K562 (cell line): ENCODE data around the gene BIRC5. TPM values are rescaled to one million over a fixed set of nuclear protein-coding genes. Genes with fewer than 3 reads are reported as not detected.

Experiments used
- ATF6 ChIP-seq: sonication (generic); formaldehyde crosslinking; IDR thresholded peaks from 2 replicates; pipeline ENCODE4 v1.4.0; 2020; ENCODE audit warnings: mild to moderate bottlenecking, missing genetic modification reagents
- C11orf30 ChIP-seq: fragments of 450-650 bp; IDR thresholded peaks from 2 replicates; pipeline ENCODE4 v1.6.1; 2016; ENCODE audit warnings: low read depth, mild to moderate bottlenecking
- CBFA2T3 ChIP-seq: fragments of 450-650 bp; IDR thresholded peaks from 2 replicates; pipeline ENCODE4 v1.6.1; 2017
- FOSL1 ChIP-seq: fragments of 200-800 bp; sonication (Bioruptor generic); conservative IDR thresholded peaks from 2 replicates; pipeline ENCODE4 v1.6.1; 2016; ENCODE audit warnings: missing genetic modification characterization, missing compliant biosample characterization
- HMGN3 ChIP-seq: IDR thresholded peaks from 2 replicates; pipeline ENCODE4 v1.6.1; 2011; ENCODE audit warnings: borderline replicate concordance, low read depth, mild to moderate bottlenecking, mixed read lengths, low read length; ENCODE audit not compliant: insufficient read length; ENCODE audit errors: extremely low read depth
- HNRNPL ChIP-seq: fragments of 200-400 bp; formaldehyde crosslinking; IDR thresholded peaks from 2 replicates; pipeline ENCODE4 v1.6.1; 2017; ENCODE audit warnings: low read depth, mild to moderate bottlenecking, low read length
- JUN ChIP-seq, 2 experiments: sonication (generic) in 1 of 2; formaldehyde crosslinking in 1 of 2; IDR thresholded peaks; 2 replicates each; pipeline versions ENCODE4 v1.6.1 to v1.8.0; 2012 to 2022; ENCODE audit warnings: borderline replicate concordance in 2 of 2, mild to moderate bottlenecking in 2 of 2, improper control_type of control experiment in 1 of 2, low read depth in 1 of 2, low read length in 1 of 2, missing genetic modification reagents in 1 of 2
- NFIC ChIP-seq: fragments of 450-650 bp; IDR thresholded peaks from 2 replicates; pipeline ENCODE4 v1.6.1; 2017; ENCODE audit warnings: mild to moderate bottlenecking, inconsistent platforms
- NKRF ChIP-seq: fragments of 450-650 bp; IDR thresholded peaks from 2 replicates; pipeline ENCODE4 v1.6.1; 2016; ENCODE audit warnings: borderline replicate concordance
- NONO ChIP-seq, 2 experiments: fragments of 200-400 bp in 1 of 2; fragments of 450-650 bp in 1 of 2; formaldehyde crosslinking in 1 of 2; IDR thresholded peaks; 2 replicates each; pipeline ENCODE4 v1.6.1; 2017; ENCODE audit warnings: low read depth in 2 of 2, mild to moderate bottlenecking in 2 of 2, moderate library complexity in 2 of 2, low read length in 1 of 2
- PHB2 ChIP-seq: fragments of 450-650 bp; IDR thresholded peaks from 2 replicates; pipeline ENCODE4 v1.6.1; 2017; ENCODE audit warnings: low read depth
- PKNOX1 ChIP-seq: fragments of 450-650 bp; IDR thresholded peaks from 2 replicates; pipeline ENCODE4 v1.6.1; 2016
- TFAP4 ChIP-seq: sonication (generic); formaldehyde crosslinking; IDR thresholded peaks from 2 replicates; pipeline ENCODE4 v1.8.0; 2022; ENCODE audit warnings: missing genetic modification reagents, mild to moderate bottlenecking, moderate library complexity, borderline replicate concordance
- ZNF76 ChIP-seq: fragments of 250-450 bp; sonication (Bioruptor Pico); IDR thresholded peaks from 2 replicates; pipeline ENCODE4 v1.4.0; 2020; ENCODE audit warnings: mild to moderate bottlenecking, moderate library complexity, borderline replicate concordance
- polyA plus RNA-seq, 8 experiments: library from polyadenylated mRNA; depleted of rRNA in 4 of 8; stranded (reverse) in 5 of 8; unstranded in 3 of 8; fragments of >200 nt; fragmentation: Nextera tagmentation in 2 of 8; fragmentation: Illumina TruSeq in 1 of 8; extraction: Ambion mirVana in 2 of 8; extraction: Trizol in 1 of 8; gene quantifications; 2 replicates each; pipeline versions ENCODE4 v1.2.1 to v1.2.3, GENCODE V29; 2011 to 2014; ENCODE audit warnings: inconsistent platforms in 1 of 8, missing spikeins in 1 of 8
- total RNA-seq, 7 experiments: library from RNA; depleted of rRNA in 6 of 7; stranded (reverse); fragments of >200 nt in 6 of 7; fragmentation: Illumina TruSeq in 2 of 7; extraction: Trizol in 2 of 7; gene quantifications; 2 replicates each; pipeline versions ENCODE4 v1.2.1 to v1.2.3, GENCODE V29; 2011 to 2021; ENCODE audit warnings: low replicate concordance in 1 of 7
- TF ChIP-seq, protein P1 (sequence below): sonication (generic); formaldehyde crosslinking; IDR thresholded peaks from 2 replicates; pipeline ENCODE4 v1.8.1; 2022; ENCODE audit warnings: missing genetic modification reagents
- TF ChIP-seq, protein P2 (sequence below): sonication (generic); formaldehyde crosslinking; IDR thresholded peaks from 2 replicates; pipeline ENCODE4 v1.9.0; 2022; ENCODE audit warnings: mild to moderate bottlenecking, missing genetic modification reagents

BIRC5 gene
- total and polyA plus RNA-seq, 9 of the 15 experiments (the other 6 are each of a cell fraction or from before 2014, with no cell fraction given), result 64.4 to 140 (median 101) TPM

DNA sequence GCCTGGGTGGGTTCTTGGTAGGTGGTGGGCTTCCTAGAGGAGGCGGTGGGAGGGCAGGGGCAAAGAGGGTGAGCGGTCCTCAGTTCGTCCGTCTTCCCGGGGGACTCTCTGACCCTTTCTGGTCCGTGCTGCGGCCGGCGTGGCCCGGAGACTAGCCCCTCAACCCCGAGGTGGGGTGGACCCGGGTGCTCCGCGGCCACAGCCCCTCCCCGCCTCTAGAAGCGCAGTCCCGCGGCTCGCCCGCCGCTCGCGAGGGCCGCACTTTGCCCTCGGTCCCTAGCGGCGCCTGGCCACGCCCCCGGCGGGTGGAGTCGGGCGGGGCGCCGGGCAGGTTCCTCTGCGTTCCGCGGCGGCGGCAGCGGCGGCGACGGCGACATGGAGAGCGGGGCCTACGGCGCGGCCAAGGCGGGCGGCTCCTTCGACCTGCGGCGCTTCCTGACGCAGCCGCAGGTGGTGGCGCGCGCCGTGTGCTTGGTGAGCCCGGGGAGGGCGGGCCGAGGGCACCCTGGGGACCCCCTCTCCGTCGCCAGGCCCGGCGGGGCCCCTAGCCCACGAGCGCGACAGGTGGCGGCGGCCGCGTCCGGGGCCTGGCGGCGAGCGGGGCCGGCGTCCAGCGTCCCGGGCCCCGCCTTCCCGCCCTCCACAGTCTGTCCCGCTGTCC lies 45.7 kb upstream of the BIRC5 start, which contains the start of gene SYNGR2 (continued):
- TF ChIP-seq NKRF (no peak), NFIC (no peak), PKNOX1 (no peak), C11orf30 (no peak), ZNF76 (CRISPR knock-in tag) (no peak), FOSL1 (tag) (no peak; the same call in 1 of the 2 replicates), HNRNPL (peak; percentile 64; the same call in 1 of the 2 replicates), CBFA2T3 (no peak), ATF6 (CRISPR knock-in tag) (no peak), TFAP4 (CRISPR knock-in tag) (0 out of 2 replicates have a peak, but pooled peaks have one; percentile 54), HMGN3 (peak; percentile 57), JUN (IDR thresholded peaks at IDR 0.05; ENCODE audit: borderline replicate concordance, low read depth, low read length) (peak; percentile 39; the same call in 1 of the 2 replicates), JUN (CRISPR knock-in tag; IDR thresholded peaks at IDR 0.05; ENCODE audit: borderline replicate concordance) (no peak), PHB2 (no peak), NONO (IDR thresholded peaks at IDR 0.05; ENCODE audit: low read depth in 2 of 2, low read length in 1 of 2) (peak in 1 of 2 experiments; percentile 91; a peak in 3 of 4 replicates)
- TF ChIP-seq, protein P1, sequence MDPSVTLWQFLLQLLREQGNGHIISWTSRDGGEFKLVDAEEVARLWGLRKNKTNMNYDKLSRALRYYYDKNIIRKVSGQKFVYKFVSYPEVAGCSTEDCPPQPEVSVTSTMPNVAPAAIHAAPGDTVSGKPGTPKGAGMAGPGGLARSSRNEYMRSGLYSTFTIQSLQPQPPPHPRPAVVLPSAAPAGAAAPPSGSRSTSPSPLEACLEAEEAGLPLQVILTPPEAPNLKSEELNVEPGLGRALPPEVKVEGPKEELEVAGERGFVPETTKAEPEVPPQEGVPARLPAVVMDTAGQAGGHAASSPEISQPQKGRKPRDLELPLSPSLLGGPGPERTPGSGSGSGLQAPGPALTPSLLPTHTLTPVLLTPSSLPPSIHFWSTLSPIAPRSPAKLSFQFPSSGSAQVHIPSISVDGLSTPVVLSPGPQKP (CRISPR knock-in tag), result no peak
- TF ChIP-seq, protein P2, sequence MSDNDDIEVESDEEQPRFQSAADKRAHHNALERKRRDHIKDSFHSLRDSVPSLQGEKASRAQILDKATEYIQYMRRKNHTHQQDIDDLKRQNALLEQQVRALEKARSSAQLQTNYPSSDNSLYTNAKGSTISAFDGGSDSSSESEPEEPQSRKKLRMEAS, result no peak
